Smooth muscle cell of the umbilical artery (primary cell): Measurements from ENCODE around the gene APOL1. TPM values are rescaled to one million over a fixed set of nuclear protein-coding genes. Genes with fewer than 3 reads are reported as not detected.

Experiments
- total RNA-seq: library from RNA; depleted of rRNA; stranded (reverse); fragments of >200 nt; gene quantifications from 2 replicates; pipeline ENCODE4 v1.2.3, GENCODE V29; 2014

Gene APOL1
- 14.6 and 29.1 TPM in 2 replicates for total RNA-seq

GRCh38 chr22:36252754-36253522 is at the start of gene APOL1:
Gene APOL1, plus strand, starts transcription at chr22:36253133. Its CDS starts 1,823 bp downstream, at chr22:36254956.

DNA sequence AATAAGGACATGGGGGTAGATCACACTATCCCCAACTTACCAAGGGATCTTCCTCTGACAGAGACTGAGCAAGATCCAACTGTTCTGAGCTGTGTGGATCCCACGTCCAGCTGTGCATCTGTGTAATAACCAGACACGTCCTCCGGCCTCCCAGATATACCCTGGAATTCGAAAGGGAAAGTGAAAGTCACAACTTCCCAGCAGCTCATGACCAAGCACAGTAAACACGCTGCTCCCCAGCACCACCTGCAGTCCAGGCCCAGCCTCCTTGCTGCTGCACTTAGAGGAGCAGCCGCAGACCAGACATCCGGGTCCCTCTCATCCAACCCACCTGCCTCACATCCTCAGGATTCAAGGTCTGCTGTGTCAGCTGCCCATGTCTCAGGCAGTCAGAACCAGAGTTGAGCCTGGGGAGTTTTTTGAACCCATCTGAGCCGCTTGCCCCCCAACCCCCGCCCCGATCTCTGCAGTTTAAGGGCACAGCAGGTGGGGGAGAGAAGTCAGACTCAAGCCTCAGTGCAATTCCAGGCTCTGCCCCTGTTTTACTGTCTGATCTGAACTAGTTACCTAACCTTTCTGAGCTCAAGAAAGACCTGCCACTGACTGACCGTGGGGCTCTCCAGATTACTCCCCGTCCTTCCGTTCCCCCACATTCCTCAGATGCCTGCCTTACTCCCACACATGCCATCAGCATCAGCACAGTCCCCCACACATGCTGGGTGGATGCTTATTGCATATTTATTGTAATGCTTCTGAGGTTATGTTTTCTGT is 13.3 kb upstream of the APOL1 start, which contains the start of gene APOL2:
Gene APOL2, minus strand, starts transcription at position 127 of the 771 bp plus-strand sequence. CDS start 6,365 bp downstream, outside the sequence.

Other genes with a start within 250 kb of the APOL1 start
- gene RBFOX2, start 224.3 kb upstream of the APOL1 start, total RNA-seq = 116 and 175 TPM in 2 replicates
- gene APOL3, start 92.4 kb upstream of the APOL1 start, total RNA-seq = 6.5 and 9.7 TPM in 2 replicates
- gene APOL4, start 51.3 kb upstream of the APOL1 start, total RNA-seq = under 0.01 TPM in 1 of 2 replicates, not detected in the other
- gene APOL2, start 13.6 kb upstream of the APOL1 start, total RNA-seq = 38.9 and 44.8 TPM in 2 replicates
- gene MYH9, start 134.8 kb downstream of the APOL1 start, total RNA-seq = 707 and 1,553 TPM in 2 replicates
- 15.1 and 22.9 TPM in 2 replicates for gene TXN2, start 228.5 kb downstream of the APOL1 start, total RNA-seq